Mucosa of rectum (tissue), 2 donors: ENCODE results near the gene UPK1A.
"Not testable (repeated sequence)": the region's sequence is repeated elsewhere in the genome, so short reads cannot be mapped to it uniquely, and the experiment has no call there.

Experiments used
- H3K27ac ChIP-seq, 2 donors: one replicate each; pipeline ENCODE4 v1.7.0; 2013; ENCODE audit warnings: inconsistent platforms in 2 of 2, low read depth in 2 of 2, low read length in 2 of 2
- H3K27me3 ChIP-seq, 2 donors: one replicate each; pipeline ENCODE4 v1.7.0; 2013; ENCODE audit warnings: low read length in 2 of 2; ENCODE audit not compliant: control insufficient read depth in 2 of 2, insufficient read depth in 2 of 2
- H3K36me3 ChIP-seq, 2 donors: one replicate each; pipeline ENCODE4 v1.7.0; 2013; ENCODE audit warnings: low read length in 2 of 2; ENCODE audit not compliant: control insufficient read depth in 2 of 2, insufficient read depth in 2 of 2
- H3K4me1 ChIP-seq, 2 donors: one replicate each; pipeline ENCODE4 v1.7.0; 2013; ENCODE audit warnings: low read length in 2 of 2, mild to moderate bottlenecking in 1 of 2; ENCODE audit not compliant: control insufficient read depth in 2 of 2, insufficient read depth in 2 of 2
- H3K4me3 ChIP-seq, 2 donors: one replicate each; pipeline ENCODE4 v1.7.0; 2013; ENCODE audit warnings: low read length in 2 of 2
- H3K9ac ChIP-seq, 2 donors: one replicate each; pipeline ENCODE4 v1.7.0; 2013; ENCODE audit warnings: low read length in 2 of 2, low read depth in 1 of 2, mild to moderate bottlenecking in 1 of 2
- H3K9me3 ChIP-seq, 2 donors: one replicate each; pipeline ENCODE4 v1.7.0; 2013; ENCODE audit warnings: low read length in 2 of 2; ENCODE audit not compliant: control insufficient read depth in 2 of 2
- donor health status: healthy.
- donor health status: Normal muscosa, but diverticular disease.

UPK1A gene

DNA sequence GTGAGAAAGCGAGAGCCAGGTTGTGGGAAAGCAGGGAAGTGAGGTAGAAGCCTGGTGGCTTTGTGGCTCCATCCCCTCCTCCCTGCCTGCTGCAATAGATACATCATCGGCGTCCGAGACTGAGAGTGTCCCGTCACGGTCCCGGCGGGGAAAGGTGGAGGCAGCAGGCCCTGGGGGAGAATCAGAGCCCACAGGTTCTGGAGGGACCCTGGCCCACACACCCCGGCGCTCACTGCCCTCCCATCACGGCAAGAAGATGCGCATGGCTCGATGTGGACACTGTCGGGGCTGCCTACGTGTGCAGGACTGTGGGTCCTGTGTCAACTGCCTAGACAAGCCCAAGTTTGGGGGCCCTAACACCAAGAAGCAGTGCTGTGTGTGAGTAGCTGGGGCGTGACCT lies 56.6 kb downstream of the UPK1A start:
- Histone ChIP-seq H3K9me3 (no peaks in the 10 kb centered on the region), H3K4me3 (no peak overlapping the region), H3K4me1 (peaks cover 9 to 10% of the 10 kb centered on the region in 2 donors), H3K9ac (no peak overlapping the region), H3K36me3 (peaks cover 60 to 62% of the 10 kb centered on the region in 2 donors), H3K27ac (no peak overlapping the region), H3K27me3 (no peaks in the 10 kb centered on the region)

DNA sequence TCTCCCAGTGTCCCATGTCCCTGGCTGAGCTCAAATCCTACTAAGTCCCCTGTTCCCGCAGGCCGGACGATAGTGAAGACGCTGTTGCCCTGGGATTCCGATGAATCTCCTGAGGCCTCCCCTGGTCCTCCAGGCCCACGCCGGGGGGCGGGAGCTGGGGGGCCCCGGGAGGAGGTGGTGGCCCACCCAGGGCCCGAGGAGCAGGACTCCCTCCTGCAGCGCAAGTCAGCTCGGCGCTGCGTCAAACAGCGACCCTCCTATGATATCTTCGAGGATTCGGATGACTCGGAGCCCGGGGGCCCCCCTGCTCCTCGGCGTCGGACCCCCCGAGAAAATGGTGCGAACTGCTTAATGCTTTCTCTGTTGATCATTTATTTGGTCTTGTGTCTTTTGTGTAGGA lies 57.4 kb downstream of the UPK1A start:
- H3K27me3 ChIP-seq, result no peaks in the 10 kb centered on the region
- H3K36me3 ChIP-seq, result peaks cover 67 to 70% of the 10 kb centered on the region in 2 donors
- no peak overlapping the region for H3K9ac ChIP-seq
- H3K9me3 ChIP-seq, result no peaks in the 10 kb centered on the region
- no peak overlapping the region for H3K27ac ChIP-seq
- no peak overlapping the region for H3K4me3 ChIP-seq
- peaks cover 8 to 9% of the 10 kb centered on the region in 2 donors for H3K4me1 ChIP-seq

DNA sequence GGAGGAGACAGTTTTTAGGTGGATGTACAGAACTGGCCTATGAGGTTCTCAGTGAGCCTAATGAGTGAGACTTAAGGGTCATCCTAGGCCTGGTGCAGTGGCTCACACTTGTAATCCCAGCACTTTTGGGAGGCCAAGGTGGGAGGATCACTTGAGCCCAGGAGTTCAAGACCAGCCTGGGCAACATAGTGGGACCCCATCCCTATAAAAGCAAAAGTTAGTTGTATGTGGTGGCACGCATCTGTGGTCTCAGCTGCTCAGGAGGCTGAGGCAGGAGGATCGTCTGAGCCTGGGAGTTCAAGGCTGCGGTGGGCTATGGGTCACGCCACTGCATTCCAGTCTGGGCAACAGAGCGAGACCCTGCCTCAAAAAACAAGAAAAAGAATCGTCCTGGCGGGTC lies 57.8 kb downstream of the UPK1A start:
- not testable (repeated sequence) for H3K9ac ChIP-seq, H3K27ac ChIP-seq, H3K4me1 ChIP-seq, H3K9me3 ChIP-seq, H3K4me3 ChIP-seq, H3K27me3 ChIP-seq
- H3K36me3 ChIP-seq, result peaks cover 71 to 74% of the 10 kb centered on the region in 2 donors

DNA sequence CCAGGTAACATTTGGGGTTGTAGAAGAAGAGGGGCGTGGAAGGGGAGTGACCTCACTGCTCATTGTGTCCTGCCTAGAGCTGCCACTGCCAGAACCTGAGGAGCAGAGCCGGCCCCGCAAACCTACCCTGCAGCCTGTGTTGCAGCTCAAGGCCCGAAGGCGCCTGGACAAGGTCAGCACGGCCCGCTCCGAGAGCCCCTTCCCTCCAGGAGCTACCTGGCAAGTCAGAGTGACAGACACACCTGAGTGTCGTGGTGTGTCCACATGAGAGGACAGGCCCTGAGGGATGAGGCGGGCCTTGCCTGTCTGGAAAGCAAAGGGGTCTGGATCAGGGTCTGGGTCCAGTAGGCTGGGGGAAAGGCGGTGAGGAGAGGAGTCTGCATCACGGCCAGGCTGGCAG lies 58.2 kb downstream of the UPK1A start:
- H3K4me1 ChIP-seq, result no peaks in the 10 kb centered on the region
- no peak overlapping the region for H3K9ac ChIP-seq
- H3K36me3 ChIP-seq, result peaks cover 76 to 78% of the 10 kb centered on the region in 2 donors
- no peak overlapping the region for H3K4me3 ChIP-seq
- no peak overlapping the region for H3K27ac ChIP-seq
- H3K9me3 ChIP-seq, result no peaks in the 10 kb centered on the region
- no peaks in the 10 kb centered on the region for H3K27me3 ChIP-seq

DNA sequence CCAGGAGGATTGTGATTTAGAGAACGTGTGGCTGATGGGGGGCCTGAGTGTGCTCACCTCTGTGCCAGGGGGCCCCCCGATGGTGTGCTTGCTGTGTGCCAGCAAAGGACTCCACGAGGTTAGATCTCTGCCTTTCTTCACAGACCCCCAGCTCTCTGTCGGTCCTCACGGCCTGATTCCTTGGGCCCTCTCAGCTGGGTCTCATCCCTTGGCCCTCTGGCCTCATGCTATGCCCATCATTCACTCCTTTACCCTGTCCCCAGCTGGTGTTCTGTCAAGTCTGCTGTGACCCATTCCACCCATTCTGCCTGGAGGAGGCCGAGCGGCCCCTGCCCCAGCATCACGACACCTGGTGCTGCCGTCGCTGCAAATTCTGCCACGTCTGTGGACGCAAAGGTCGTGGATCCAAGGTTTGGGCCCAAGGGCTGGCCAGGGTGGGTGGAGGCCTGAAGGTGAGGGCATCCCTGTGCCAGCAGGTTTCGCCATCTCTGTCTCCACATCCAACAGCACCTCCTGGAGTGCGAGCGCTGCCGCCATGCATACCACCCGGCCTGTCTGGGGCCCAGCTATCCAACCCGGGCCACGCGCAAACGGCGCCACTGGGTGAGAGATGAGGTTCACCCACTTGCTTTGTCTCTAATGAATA lies 59.0 kb downstream of the UPK1A start:
- H3K27ac ChIP-seq, result no peak overlapping the region
- no peak overlapping the region for H3K9ac ChIP-seq
- no peaks in the 10 kb centered on the region for H3K4me1 ChIP-seq
- H3K9me3 ChIP-seq, result no peaks in the 10 kb centered on the region
- H3K27me3 ChIP-seq, result no peaks in the 10 kb centered on the region
- peaks cover 84% of the 10 kb centered on the region in 2 donors for H3K36me3 ChIP-seq
- no peak overlapping the region for H3K4me3 ChIP-seq

DNA sequence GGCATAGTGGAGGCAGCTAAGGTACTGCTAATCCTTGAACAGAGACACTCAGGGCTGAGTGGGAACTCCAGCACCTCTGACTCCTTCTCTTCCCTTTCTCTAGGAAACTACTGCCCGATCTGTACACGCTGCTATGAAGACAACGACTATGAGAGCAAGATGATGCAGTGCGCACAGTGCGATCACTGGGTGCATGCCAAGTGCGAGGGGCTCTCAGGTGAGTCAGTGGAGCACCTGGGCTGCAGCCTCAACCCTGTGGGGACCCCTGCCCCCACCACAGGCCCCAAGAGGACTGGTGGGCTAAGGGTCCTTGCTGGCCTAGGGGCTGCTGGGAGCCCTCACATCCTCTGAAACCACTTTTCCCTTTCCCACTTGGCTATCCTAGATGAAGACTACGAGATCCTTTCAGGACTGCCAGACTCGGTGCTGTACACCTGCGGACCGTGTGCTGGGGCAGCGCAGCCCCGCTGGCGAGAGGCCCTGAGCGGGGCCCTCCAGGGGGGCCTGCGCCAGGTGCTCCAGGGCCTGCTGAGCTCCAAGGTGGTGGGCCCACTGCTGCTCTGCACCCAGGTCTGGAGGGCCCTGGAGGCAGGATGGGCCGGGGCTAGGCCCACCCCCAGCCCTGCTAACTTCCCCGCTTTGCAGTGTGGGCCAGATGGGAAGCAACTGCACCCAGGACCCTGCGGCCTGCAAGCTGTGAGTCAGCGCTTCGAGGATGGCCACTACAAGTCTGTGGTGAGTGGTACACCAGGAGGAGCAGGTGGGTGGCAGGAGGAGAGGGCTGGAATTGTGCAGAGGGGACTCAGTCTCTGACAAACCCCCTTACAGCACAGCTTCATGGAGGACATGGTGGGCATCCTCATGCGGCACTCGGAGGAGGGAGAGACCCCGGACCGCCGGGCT lies 61.0 kb downstream of the UPK1A start:
- H3K36me3 ChIP-seq, result peaks cover 93 to 95% of the 10 kb centered on the region in 2 donors
- H3K4me3 ChIP-seq, result no peak overlapping the region
- H3K4me1 ChIP-seq, result no peaks in the 10 kb centered on the region
- no peaks in the 10 kb centered on the region for H3K9me3 ChIP-seq
- H3K9ac ChIP-seq, result no peak overlapping the region
- no peak overlapping the region for H3K27ac ChIP-seq
- no peaks in the 10 kb centered on the region for H3K27me3 ChIP-seq
